SK-N-SH treated with all-trans-retinoic acid at 6 μM for 48 hours (cell line): Measurements from ENCODE around the gene PRKCE.

Source experiments
- ATAC-seq: fragments of 200-7000 bp; cut with Tn5 transposase; 3 replicates; pipeline ENCODE4 v1.9.1; 2020; ENCODE audit warnings: mild to moderate bottlenecking, moderate library complexity
- ARNTL ChIP-seq: fragments of 450-650 bp; formaldehyde crosslinking; IDR thresholded peaks from 2 replicates; pipeline ENCODE4 v1.5.0; 2020; ENCODE audit warnings: low read depth, mild to moderate bottlenecking, moderate library complexity, borderline replicate concordance
- BACH2 ChIP-seq: fragments of 250-450 bp; sonication (Bioruptor Pico); IDR thresholded peaks from 2 replicates; pipeline ENCODE4 v1.9.0; 2021; ENCODE audit warnings: mild to moderate bottlenecking, borderline replicate concordance
- CSDC2 ChIP-seq: fragments of 250-450 bp; sonication (Bioruptor Pico); IDR thresholded peaks from 2 replicates; pipeline ENCODE4 v1.5.0; 2020; ENCODE audit warnings: mild to moderate bottlenecking, moderate library complexity
- ESRRG ChIP-seq: fragments of 250-450 bp; sonication (Bioruptor Pico); IDR thresholded peaks from 2 replicates; pipeline ENCODE4 v1.6.1; 2021; ENCODE audit warnings: mild to moderate bottlenecking
- GLIS3 ChIP-seq: fragments of 250-450 bp; sonication (Bioruptor Pico); IDR thresholded peaks from 2 replicates; pipeline ENCODE4 v1.5.0; 2020; ENCODE audit warnings: mild to moderate bottlenecking, moderate library complexity
- ISL1 ChIP-seq: fragments of 250-450 bp; sonication (Bioruptor Pico); IDR thresholded peaks from 2 replicates; pipeline ENCODE4 v2.1.2; 2022; ENCODE audit warnings: mild to moderate bottlenecking, moderate library complexity
- OSR1 ChIP-seq: fragments of 250-450 bp; sonication (Bioruptor Pico); IDR thresholded peaks from 2 replicates; pipeline ENCODE4 v1.8.0; 2022; ENCODE audit warnings: moderate library complexity, mild to moderate bottlenecking, inconsistent platforms
- PPARA ChIP-seq: fragments of 250-450 bp; sonication (Bioruptor Pico); IDR thresholded peaks from 2 replicates; pipeline ENCODE4 v1.5.0; 2020; ENCODE audit warnings: mild to moderate bottlenecking, borderline replicate concordance
- RARB ChIP-seq: fragments of 250-450 bp; sonication (Bioruptor Pico); IDR thresholded peaks from 2 replicates; pipeline ENCODE4 v1.8.0; 2021; ENCODE audit warnings: mild to moderate bottlenecking, moderate library complexity
- SNAI2 ChIP-seq: fragments of 250-450 bp; sonication (Bioruptor Pico); IDR thresholded peaks from 2 replicates; pipeline ENCODE4 v1.5.0; 2020; ENCODE audit warnings: mild to moderate bottlenecking, moderate library complexity
- TCF4 ChIP-seq: fragments of 250-450 bp; sonication (Bioruptor Pico); IDR thresholded peaks from 2 replicates; pipeline ENCODE4 v1.8.0; 2021; ENCODE audit warnings: mild to moderate bottlenecking, moderate library complexity, borderline replicate concordance
- TOX ChIP-seq: fragments of 250-450 bp; sonication (Bioruptor Pico); IDR thresholded peaks from 2 replicates; pipeline ENCODE4 v1.8.0; 2021; ENCODE audit warnings: mild to moderate bottlenecking, moderate library complexity, borderline replicate concordance
- ZC3H10 ChIP-seq: fragments of 250-450 bp; sonication (Bioruptor Pico); IDR thresholded peaks from 2 replicates; pipeline ENCODE4 v1.5.1; 2021; ENCODE audit warnings: mild to moderate bottlenecking, moderate library complexity
- ZFP3 ChIP-seq: fragments of 250-450 bp; sonication (Bioruptor Pico); IDR thresholded peaks from 2 replicates; pipeline ENCODE4 v1.5.0; 2020; ENCODE audit warnings: mild to moderate bottlenecking, moderate library complexity
- ZFP30 ChIP-seq: fragments of 450-650 bp; formaldehyde crosslinking; IDR thresholded peaks from 2 replicates; pipeline ENCODE4 v1.5.0; 2022; ENCODE audit warnings: mild to moderate bottlenecking, moderate library complexity
- ZNF565 ChIP-seq: fragments of 450-650 bp; formaldehyde crosslinking; conservative IDR thresholded peaks from 2 replicates; pipeline ENCODE4 v1.5.0; 2020; ENCODE audit warnings: low read depth, mild to moderate bottlenecking, moderate library complexity
- ZNF70 ChIP-seq: fragments of 450-650 bp; formaldehyde crosslinking; IDR thresholded peaks from 2 replicates; pipeline ENCODE4 v1.5.0; 2020; ENCODE audit warnings: mild to moderate bottlenecking, moderate library complexity
- ZNF8 ChIP-seq: fragments of 450-650 bp; formaldehyde crosslinking; IDR thresholded peaks from 2 replicates; pipeline ENCODE4 v1.5.0; 2020; ENCODE audit warnings: mild to moderate bottlenecking, moderate library complexity
- TF ChIP-seq, protein P1 (sequence below): fragments of 250-450 bp; sonication (Bioruptor Pico); IDR thresholded peaks from 2 replicates; pipeline ENCODE4 v1.5.0; 2020; ENCODE audit warnings: mild to moderate bottlenecking, moderate library complexity
- TF ChIP-seq, protein P2 (sequence below): fragments of 250-450 bp; sonication (Bioruptor Pico); IDR thresholded peaks from 2 replicates; pipeline ENCODE4 v1.5.1; 2020; ENCODE audit warnings: low read depth, mild to moderate bottlenecking, moderate library complexity
- TF ChIP-seq, protein P3 (sequence below): fragments of 250-450 bp; sonication (Bioruptor Pico); IDR thresholded peaks from 2 replicates; pipeline ENCODE4 v1.8.0; 2021; ENCODE audit warnings: low read depth, mild to moderate bottlenecking, moderate library complexity, borderline replicate concordance
- TF ChIP-seq, protein P4 (sequence below): fragments of 250-450 bp; sonication (Bioruptor Pico); IDR thresholded peaks from 2 replicates; pipeline ENCODE4 v1.8.0; 2020; ENCODE audit warnings: mild to moderate bottlenecking, moderate library complexity, borderline replicate concordance
- TF ChIP-seq, protein P5 (sequence below): fragments of 250-450 bp; sonication (Bioruptor Pico); IDR thresholded peaks from 2 replicates; pipeline ENCODE4 v1.5.1; 2021; ENCODE audit warnings: mild to moderate bottlenecking, moderate library complexity

PRKCE gene

DNA sequence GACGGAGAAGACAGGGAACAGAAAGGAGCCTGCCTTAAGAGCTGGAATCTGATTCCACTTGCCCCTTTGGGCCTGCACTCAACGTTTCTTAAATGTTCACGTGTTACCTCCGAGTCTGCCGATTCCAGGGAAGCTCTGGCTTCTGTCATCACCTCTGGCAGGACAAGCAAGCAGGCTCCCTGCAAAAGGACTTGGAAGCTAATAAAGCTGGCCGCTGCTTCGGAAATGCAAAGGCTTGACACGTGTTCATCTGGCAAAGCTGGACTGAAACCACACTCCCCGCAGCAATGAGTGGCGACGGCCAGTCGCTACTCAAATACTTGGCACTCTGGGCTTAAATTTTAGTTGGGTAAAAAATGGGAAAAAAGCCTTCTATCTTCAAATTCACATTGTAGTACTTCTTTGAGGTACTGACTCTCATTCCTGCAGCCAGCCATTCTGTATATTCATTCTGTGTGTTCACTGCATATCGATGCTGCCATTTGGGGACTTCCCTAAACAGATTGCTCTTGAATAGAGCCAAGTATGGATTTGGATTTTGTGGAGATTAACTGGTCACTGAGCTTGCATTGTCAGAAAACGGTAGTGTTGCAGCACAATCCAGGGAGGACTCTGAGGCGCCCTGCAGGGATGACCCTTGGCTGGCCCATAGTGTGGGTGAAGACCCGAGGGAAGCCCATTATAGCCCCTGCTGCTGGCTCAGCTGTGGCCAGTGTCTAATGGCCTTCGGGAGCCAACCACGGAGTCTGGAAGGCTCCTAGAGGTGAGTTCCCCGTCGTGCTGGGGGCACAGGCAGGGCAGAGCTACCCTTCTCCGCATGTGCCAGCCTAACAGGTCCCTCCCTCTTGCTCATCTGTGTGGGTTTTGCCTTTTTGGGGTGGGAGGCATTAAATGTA, 231.5 kb downstream of the PRKCE start:
- peak; percentile 75 for ATAC-seq
- no peak for TF ChIP-seq GLIS3 (CRISPR knock-in tag)
- no peak for TF ChIP-seq PPARA (CRISPR knock-in tag)
- peak; percentile 63 for TF ChIP-seq ISL1 (CRISPR knock-in tag)
- TF ChIP-seq TOX (CRISPR knock-in tag), result no peak
- TF ChIP-seq, protein P1, sequence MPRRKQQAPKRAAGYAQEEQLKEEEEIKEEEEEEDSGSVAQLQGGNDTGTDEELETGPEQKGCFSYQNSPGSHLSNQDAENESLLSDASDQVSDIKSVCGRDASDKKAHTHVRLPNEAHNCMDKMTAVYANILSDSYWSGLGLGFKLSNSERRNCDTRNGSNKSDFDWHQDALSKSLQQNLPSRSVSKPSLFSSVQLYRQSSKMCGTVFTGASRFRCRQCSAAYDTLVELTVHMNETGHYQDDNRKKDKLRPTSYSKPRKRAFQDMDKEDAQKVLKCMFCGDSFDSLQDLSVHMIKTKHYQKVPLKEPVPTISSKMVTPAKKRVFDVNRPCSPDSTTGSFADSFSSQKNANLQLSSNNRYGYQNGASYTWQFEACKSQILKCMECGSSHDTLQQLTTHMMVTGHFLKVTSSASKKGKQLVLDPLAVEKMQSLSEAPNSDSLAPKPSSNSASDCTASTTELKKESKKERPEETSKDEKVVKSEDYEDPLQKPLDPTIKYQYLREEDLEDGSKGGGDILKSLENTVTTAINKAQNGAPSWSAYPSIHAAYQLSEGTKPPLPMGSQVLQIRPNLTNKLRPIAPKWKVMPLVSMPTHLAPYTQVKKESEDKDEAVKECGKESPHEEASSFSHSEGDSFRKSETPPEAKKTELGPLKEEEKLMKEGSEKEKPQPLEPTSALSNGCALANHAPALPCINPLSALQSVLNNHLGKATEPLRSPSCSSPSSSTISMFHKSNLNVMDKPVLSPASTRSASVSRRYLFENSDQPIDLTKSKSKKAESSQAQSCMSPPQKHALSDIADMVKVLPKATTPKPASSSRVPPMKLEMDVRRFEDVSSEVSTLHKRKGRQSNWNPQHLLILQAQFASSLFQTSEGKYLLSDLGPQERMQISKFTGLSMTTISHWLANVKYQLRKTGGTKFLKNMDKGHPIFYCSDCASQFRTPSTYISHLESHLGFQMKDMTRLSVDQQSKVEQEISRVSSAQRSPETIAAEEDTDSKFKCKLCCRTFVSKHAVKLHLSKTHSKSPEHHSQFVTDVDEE (CRISPR knock-in tag), result peak; percentile 70; the same call in 1 of the 2 replicates
- no peak for TF ChIP-seq ZNF565
- TF ChIP-seq, protein P2, sequence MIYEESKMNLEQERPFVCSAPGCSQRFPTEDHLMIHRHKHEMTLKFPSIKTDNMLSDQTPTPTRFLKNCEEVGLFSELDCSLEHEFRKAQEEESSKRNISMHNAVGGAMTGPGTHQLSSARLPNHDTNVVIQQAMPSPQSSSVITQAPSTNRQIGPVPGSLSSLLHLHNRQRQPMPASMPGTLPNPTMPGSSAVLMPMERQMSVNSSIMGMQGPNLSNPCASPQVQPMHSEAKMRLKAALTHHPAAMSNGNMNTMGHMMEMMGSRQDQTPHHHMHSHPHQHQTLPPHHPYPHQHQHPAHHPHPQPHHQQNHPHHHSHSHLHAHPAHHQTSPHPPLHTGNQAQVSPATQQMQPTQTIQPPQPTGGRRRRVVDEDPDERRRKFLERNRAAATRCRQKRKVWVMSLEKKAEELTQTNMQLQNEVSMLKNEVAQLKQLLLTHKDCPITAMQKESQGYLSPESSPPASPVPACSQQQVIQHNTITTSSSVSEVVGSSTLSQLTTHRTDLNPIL, result no peak
- TF ChIP-seq, protein P3, sequence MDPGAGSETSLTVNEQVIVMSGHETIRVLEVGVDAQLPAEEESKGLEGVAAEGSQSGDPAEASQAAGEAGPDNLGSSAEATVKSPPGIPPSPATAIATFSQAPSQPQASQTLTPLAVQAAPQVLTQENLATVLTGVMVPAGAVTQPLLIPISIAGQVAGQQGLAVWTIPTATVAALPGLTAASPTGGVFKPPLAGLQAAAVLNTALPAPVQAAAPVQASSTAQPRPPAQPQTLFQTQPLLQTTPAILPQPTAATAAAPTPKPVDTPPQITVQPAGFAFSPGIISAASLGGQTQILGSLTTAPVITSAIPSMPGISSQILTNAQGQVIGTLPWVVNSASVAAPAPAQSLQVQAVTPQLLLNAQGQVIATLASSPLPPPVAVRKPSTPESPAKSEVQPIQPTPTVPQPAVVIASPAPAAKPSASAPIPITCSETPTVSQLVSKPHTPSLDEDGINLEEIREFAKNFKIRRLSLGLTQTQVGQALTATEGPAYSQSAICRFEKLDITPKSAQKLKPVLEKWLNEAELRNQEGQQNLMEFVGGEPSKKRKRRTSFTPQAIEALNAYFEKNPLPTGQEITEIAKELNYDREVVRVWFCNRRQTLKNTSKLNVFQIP (CRISPR knock-in tag), result no peak; the same call in 1 of the 2 replicates
- TF ChIP-seq SNAI2 (CRISPR knock-in tag), result no peak
- no peak for TF ChIP-seq RARB (CRISPR knock-in tag)
- TF ChIP-seq, protein P4, sequence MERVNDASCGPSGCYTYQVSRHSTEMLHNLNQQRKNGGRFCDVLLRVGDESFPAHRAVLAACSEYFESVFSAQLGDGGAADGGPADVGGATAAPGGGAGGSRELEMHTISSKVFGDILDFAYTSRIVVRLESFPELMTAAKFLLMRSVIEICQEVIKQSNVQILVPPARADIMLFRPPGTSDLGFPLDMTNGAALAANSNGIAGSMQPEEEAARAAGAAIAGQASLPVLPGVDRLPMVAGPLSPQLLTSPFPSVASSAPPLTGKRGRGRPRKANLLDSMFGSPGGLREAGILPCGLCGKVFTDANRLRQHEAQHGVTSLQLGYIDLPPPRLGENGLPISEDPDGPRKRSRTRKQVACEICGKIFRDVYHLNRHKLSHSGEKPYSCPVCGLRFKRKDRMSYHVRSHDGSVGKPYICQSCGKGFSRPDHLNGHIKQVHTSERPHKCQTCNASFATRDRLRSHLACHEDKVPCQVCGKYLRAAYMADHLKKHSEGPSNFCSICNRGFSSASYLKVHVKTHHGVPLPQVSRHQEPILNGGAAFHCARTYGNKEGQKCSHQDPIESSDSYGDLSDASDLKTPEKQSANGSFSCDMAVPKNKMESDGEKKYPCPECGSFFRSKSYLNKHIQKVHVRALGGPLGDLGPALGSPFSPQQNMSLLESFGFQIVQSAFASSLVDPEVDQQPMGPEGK (CRISPR knock-in tag), result no peak
- TF ChIP-seq CSDC2 (CRISPR knock-in tag), result no peak
- TF ChIP-seq ZNF70, result 0 out of 2 replicates have a peak, but pooled peaks have one; percentile 27
- TF ChIP-seq, protein P5, sequence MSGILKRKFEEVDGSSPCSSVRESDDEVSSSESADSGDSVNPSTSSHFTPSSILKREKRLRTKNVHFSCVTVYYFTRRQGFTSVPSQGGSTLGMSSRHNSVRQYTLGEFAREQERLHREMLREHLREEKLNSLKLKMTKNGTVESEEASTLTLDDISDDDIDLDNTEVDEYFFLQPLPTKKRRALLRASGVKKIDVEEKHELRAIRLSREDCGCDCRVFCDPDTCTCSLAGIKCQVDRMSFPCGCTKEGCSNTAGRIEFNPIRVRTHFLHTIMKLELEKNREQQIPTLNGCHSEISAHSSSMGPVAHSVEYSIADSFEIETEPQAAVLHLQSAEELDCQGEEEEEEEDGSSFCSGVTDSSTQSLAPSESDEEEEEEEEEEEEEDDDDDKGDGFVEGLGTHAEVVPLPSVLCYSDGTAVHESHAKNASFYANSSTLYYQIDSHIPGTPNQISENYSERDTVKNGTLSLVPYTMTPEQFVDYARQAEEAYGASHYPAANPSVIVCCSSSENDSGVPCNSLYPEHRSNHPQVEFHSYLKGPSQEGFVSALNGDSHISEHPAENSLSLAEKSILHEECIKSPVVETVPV (CRISPR knock-in tag), result no peak
- no peak for TF ChIP-seq ZC3H10 (CRISPR knock-in tag)
- TF ChIP-seq ZNF8 (CRISPR knock-in tag), result peak; percentile 33; the same call in 1 of the 2 replicates
- peak; percentile 82 for TF ChIP-seq TCF4
- no peak for TF ChIP-seq ZFP30 (CRISPR knock-in tag)
- TF ChIP-seq ZFP3 (CRISPR knock-in tag), result no peak
- no peak for TF ChIP-seq ESRRG (CRISPR knock-in tag)
- TF ChIP-seq ARNTL (CRISPR knock-in tag), result no peak
- no peak for TF ChIP-seq BACH2 (CRISPR knock-in tag)
- no peak for TF ChIP-seq OSR1 (CRISPR knock-in tag)

DNA sequence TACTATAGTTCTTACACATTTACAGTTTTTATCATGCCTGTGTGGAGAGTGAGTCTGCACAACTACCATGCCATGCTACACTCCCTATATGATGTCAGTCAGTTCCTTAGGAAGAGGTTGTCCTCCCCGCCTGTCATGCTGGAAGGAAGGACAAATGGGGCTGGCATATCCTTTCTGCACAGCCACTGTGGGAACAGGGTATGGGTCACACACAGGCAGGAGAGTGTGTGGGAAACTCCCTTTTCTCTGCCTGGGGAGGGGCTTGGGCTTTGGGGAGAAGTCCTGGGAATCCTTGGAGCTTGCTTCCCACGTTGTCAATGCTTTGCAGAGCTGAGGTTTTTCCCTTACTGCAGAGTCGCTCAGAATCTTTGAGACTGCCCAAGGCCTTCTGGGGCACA, 232.1 kb downstream of the PRKCE start:
- TF ChIP-seq CSDC2 (CRISPR knock-in tag), result no peak
- no peak for TF ChIP-seq ZNF8 (CRISPR knock-in tag)
- no peak for TF ChIP-seq OSR1 (CRISPR knock-in tag)
- TF ChIP-seq, protein P1 (CRISPR knock-in tag), result no peak
- TF ChIP-seq, protein P2, result no peak
- no peak for TF ChIP-seq ARNTL (CRISPR knock-in tag)
- TF ChIP-seq TCF4, result no peak
- TF ChIP-seq TOX (CRISPR knock-in tag), result no peak
- TF ChIP-seq ZC3H10 (CRISPR knock-in tag), result no peak
- TF ChIP-seq ZNF70, result no peak
- ATAC-seq, result no peak
